ENCODE measurements around the gene FGFR2.
"Not testable (repeated sequence)": the region's sequence is repeated elsewhere in the genome, so short reads cannot be mapped to it uniquely, and the experiment has no call there.

The FGFR2 gene

GRCh38 chr10:121525251-121526134 lies 72.8 kb downstream of the FGFR2 start:
- DNase-seq, result peak in 10 of 58 donors; percentile 25 to 83 (median 44)

- peak in 6 of 58 donors; percentile 26 to 64 (median 32) for DNase-seq
Measured at GRCh38 chr10:121524157-121524817, 74.0 kb downstream of the FGFR2 start.

- DNase-seq, result no peak
Measured at GRCh38 chr10:121522831-121523230, 75.4 kb downstream of the FGFR2 start.

- DNase-seq, result no peak
Measured at GRCh38 chr10:121521794-121522556, 76.3 kb downstream of the FGFR2 start.

GRCh38 chr10:121520526-121520925 lies 77.7 kb downstream of the FGFR2 start:
- DNase-seq, result not testable (repeated sequence)

GRCh38 chr10:121519901-121520493 lies 78.2 kb downstream of the FGFR2 start:
- DNase-seq, result no peak

- no peak for DNase-seq
Measured at GRCh38 chr10:121519411-121519810, 78.8 kb downstream of the FGFR2 start.

GRCh38 chr10:121518333-121518732 lies 79.9 kb downstream of the FGFR2 start:
- DNase-seq, result no peak

GRCh38 chr10:121516093-121516865 lies 82.0 kb downstream of the FGFR2 start:
- no peak for DNase-seq

GRCh38 chr10:121514141-121514865 lies 83.9 kb downstream of the FGFR2 start:
- no peak for DNase-seq

- no peak for DNase-seq
Measured at GRCh38 chr10:121511943-121512342, 86.3 kb downstream of the FGFR2 start.

GRCh38 chr10:121511460-121511859 lies 86.8 kb downstream of the FGFR2 start:
- DNase-seq, result no peak

- DNase-seq, result peak in 3 of 58 donors; percentile 37 to 64 (median 43)
Measured at GRCh38 chr10:121510201-121510771, 88.0 kb downstream of the FGFR2 start.

GRCh38 chr10:121509796-121510195 lies 88.4 kb downstream of the FGFR2 start:
- no peak for DNase-seq

GRCh38 chr10:121509112-121509511 lies 89.1 kb downstream of the FGFR2 start:
- no peak for DNase-seq

- DNase-seq, result no peak
Measured at GRCh38 chr10:121503587-121504051, 94.6 kb downstream of the FGFR2 start.

GRCh38 chr10:121501796-121502195 lies 96.4 kb downstream of the FGFR2 start:
- peak in 1 of 58 donors; percentile 21 for DNase-seq

GRCh38 chr10:121500701-121501332 lies 97.4 kb downstream of the FGFR2 start:
- DNase-seq, result no peak

Measured in anterior cingulate cortex (tissue), 58 donors.